HEK293 (cell line): ENCODE measurements around the gene ACSBG1.

Experiments
- CTCF ChIA-PET: fragments of 350-600 bp; formaldehyde crosslinking; extraction: SDS; loops from one replicate; lab custom pipeline; 2021; ENCODE audit warnings: antibody characterized with exemption; lab: Yijun Ruan, JAX
- POLR2A ChIA-PET: fragments of 300-600 bp; formaldehyde crosslinking; extraction: SDS; loops from one replicate; lab custom pipeline; 2020; ENCODE audit warnings: antibody characterized with exemption, inconsistent platforms; lab: Yijun Ruan, JAX
- H3K27ac ChIP-seq: fragments of 200-500 bp; sonication (Bioruptor generic); 2 replicates; pipeline ENCODE4 v1.5.1; 2014; ENCODE audit warnings: low read depth, low read length, control low read depth, inconsistent platforms; ENCODE audit errors: extremely low read depth
- H3K36me3 ChIP-seq, 2 experiments: fragments of 200-500 bp in 1 of 2; sonication (Bioruptor generic) in 1 of 2; 1 replicate in 1 of 2; 2 replicates in 1 of 2; pipeline ENCODE4 v1.5.1; 2014 to 2017; ENCODE audit warnings: inconsistent platforms in 2 of 2, low read length in 2 of 2; ENCODE audit not compliant: control insufficient read depth in 2 of 2, insufficient read depth in 1 of 2
- H3K4me1 ChIP-seq: fragments of 200-500 bp; sonication (Bioruptor generic); 2 replicates; pipeline ENCODE4 v1.5.1; 2014; ENCODE audit warnings: mild to moderate bottlenecking, low read length, inconsistent platforms; ENCODE audit not compliant: control insufficient read depth, insufficient read depth
- H3K4me3 ChIP-seq: 2 replicates; pipeline ENCODE4 v1.5.1; 2011; ENCODE audit warnings: low read depth, mild to moderate bottlenecking, control low read depth, low read length, moderate library complexity
- H3K9me3 ChIP-seq: fragments of 200-500 bp; sonication (Bioruptor generic); 2 replicates; pipeline ENCODE4 v1.5.1; 2014; ENCODE audit warnings: low read depth, low read length, inconsistent platforms; ENCODE audit not compliant: control insufficient read depth, insufficient read depth
- CTCF ChIP-seq: fragments of 450-650 bp; formaldehyde crosslinking; IDR thresholded peaks from 2 replicates; pipeline ENCODE4 v1.5.1; 2016; ENCODE audit warnings: missing biosample characterization, missing genetic modification characterization
- INSM2 ChIP-seq: fragments of 450-650 bp; formaldehyde crosslinking; IDR thresholded peaks from 2 replicates; pipeline ENCODE4 v1.5.1; 2016; ENCODE audit warnings: missing biosample characterization, missing genetic modification characterization
- PRDM10 ChIP-seq: fragments of 450-650 bp; formaldehyde crosslinking; IDR thresholded peaks from 2 replicates; pipeline ENCODE4 v1.5.1; 2016; ENCODE audit warnings: missing biosample characterization, missing genetic modification characterization
- ZBTB20 ChIP-seq: fragments of 450-650 bp; formaldehyde crosslinking; IDR thresholded peaks from 2 replicates; pipeline ENCODE4 v1.5.1; 2016; ENCODE audit warnings: missing biosample characterization, missing genetic modification characterization
- ZBTB48 ChIP-seq: fragments of 450-650 bp; formaldehyde crosslinking; IDR thresholded peaks from 2 replicates; pipeline ENCODE4 v1.5.1; 2016; ENCODE audit warnings: missing biosample characterization, missing genetic modification characterization
- ZBTB7A ChIP-seq: fragments of 450-650 bp; formaldehyde crosslinking; IDR thresholded peaks from 2 replicates; pipeline ENCODE4 v1.5.1; 2016; ENCODE audit warnings: low read depth, missing biosample characterization, missing genetic modification characterization
- ZFP41 ChIP-seq: fragments of 450-650 bp; formaldehyde crosslinking; IDR thresholded peaks from 2 replicates; pipeline ENCODE4 v1.5.1; 2016; ENCODE audit warnings: missing biosample characterization, missing genetic modification characterization, borderline replicate concordance
- ZFP69B ChIP-seq: fragments of 450-650 bp; formaldehyde crosslinking; IDR thresholded peaks from 2 replicates; pipeline ENCODE4 v1.5.1; 2016; ENCODE audit warnings: missing biosample characterization, missing genetic modification characterization
- ZNF10 ChIP-seq: fragments of 450-650 bp; formaldehyde crosslinking; IDR thresholded peaks from 2 replicates; pipeline ENCODE4 v1.5.1; 2017; ENCODE audit warnings: missing biosample characterization, missing genetic modification characterization
- ZNF175 ChIP-seq: fragments of 450-650 bp; formaldehyde crosslinking; IDR thresholded peaks from 2 replicates; pipeline ENCODE4 v1.5.1; 2016; ENCODE audit warnings: missing biosample characterization, missing genetic modification characterization
- ZNF2 ChIP-seq: fragments of 450-650 bp; formaldehyde crosslinking; IDR thresholded peaks from 2 replicates; pipeline ENCODE4 v1.5.1; 2016; ENCODE audit warnings: missing biosample characterization, missing genetic modification characterization
- ZNF239 ChIP-seq: fragments of 450-650 bp; formaldehyde crosslinking; IDR thresholded peaks from 2 replicates; pipeline ENCODE4 v1.5.1; 2016; ENCODE audit warnings: missing biosample characterization, missing genetic modification characterization
- ZNF394 ChIP-seq: fragments of 450-650 bp; formaldehyde crosslinking; IDR thresholded peaks from 2 replicates; pipeline ENCODE4 v1.5.1; 2016; ENCODE audit warnings: missing biosample characterization, missing genetic modification characterization, mild to moderate bottlenecking, moderate library complexity, borderline replicate concordance
- ZNF398 ChIP-seq: fragments of 450-650 bp; formaldehyde crosslinking; IDR thresholded peaks from 2 replicates; pipeline ENCODE4 v1.5.1; 2017; ENCODE audit warnings: missing biosample characterization, missing genetic modification characterization
- ZNF433 ChIP-seq: fragments of 450-650 bp; formaldehyde crosslinking; IDR thresholded peaks from 2 replicates; pipeline ENCODE4 v1.5.1; 2016; ENCODE audit warnings: missing biosample characterization, missing genetic modification characterization, low read depth
- ZNF514 ChIP-seq: fragments of 450-650 bp; formaldehyde crosslinking; IDR thresholded peaks from 2 replicates; pipeline ENCODE4 v1.5.1; 2016; ENCODE audit warnings: missing biosample characterization, missing genetic modification characterization
- ZNF529 ChIP-seq: fragments of 450-650 bp; formaldehyde crosslinking; IDR thresholded peaks from 2 replicates; pipeline ENCODE4 v1.5.1; 2017; ENCODE audit warnings: missing genetic modification characterization, missing biosample characterization; ENCODE audit not compliant: insufficient replicate concordance
- ZNF654 ChIP-seq: fragments of 450-650 bp; formaldehyde crosslinking; IDR thresholded peaks from 2 replicates; pipeline ENCODE4 v1.5.1; 2016; ENCODE audit warnings: low read depth, missing biosample characterization, missing genetic modification characterization
- ZNF677 ChIP-seq: fragments of 450-650 bp; IDR thresholded peaks from 2 replicates; pipeline ENCODE4 v1.5.0; 2018; ENCODE audit warnings: missing biosample characterization, mild to moderate bottlenecking, missing genetic modification characterization, moderate library complexity
- ZNF837 ChIP-seq: fragments of 450-650 bp; formaldehyde crosslinking; IDR thresholded peaks from 2 replicates; pipeline ENCODE4 v1.5.1; 2016; ENCODE audit warnings: missing biosample characterization, missing genetic modification characterization
- ZNF843 ChIP-seq: fragments of 450-650 bp; formaldehyde crosslinking; IDR thresholded peaks from 2 replicates; pipeline ENCODE4 v1.5.1; 2016; ENCODE audit warnings: missing biosample characterization, missing genetic modification characterization

The ACSBG1 gene

GRCh38 chr15:78177447-78177873 lies 56.9 kb downstream of the ACSBG1 start (continued):
- TF ChIP-seq ZBTB20 (tag by site-specific recombination) (no peak), PRDM10 (tag by site-specific recombination) (peak; percentile 53; the same call in 1 of the 2 replicates), ZBTB48 (tag by site-specific recombination) (peak; percentile 67; the same call in 1 of the 2 replicates), ZNF654 (tag by site-specific recombination) (peak; percentile 53), CTCF (tag by site-specific recombination) (peak; percentile 71), ZNF394 (tag by site-specific recombination) (no peak), INSM2 (no peak), ZNF2 (tag by site-specific recombination) (peak; percentile 64), ZNF514 (no peak), ZNF10 (tag by site-specific recombination) (no peak), ZNF843 (tag by site-specific recombination) (no peak), ZFP69B (tag by site-specific recombination) (peak; percentile 70; the same call in 1 of the 2 replicates), ZNF837 (tag by site-specific recombination) (no peak)
- TF ChIP-seq, all 188 proteins: peak for 12

GRCh38 chr15:78175330-78175729 lies 59.0 kb downstream of the ACSBG1 start:
- H3K9me3 ChIP-seq = no peaks in the 10 kb centered on the region
- H3K27ac ChIP-seq = no peak overlapping the region
- ChIA-PET POLR2A (no interaction called here), CTCF (interaction anchor here (0.6 to 10.0 kb wide), 9 partner anchors 21 to 209 kb away, joined by 3 to 234 read pairs (median 12); partner anchors contain the start of gene CIB2)
- no peak for TF ChIP-seq ZNF398 (tag by site-specific recombination)
- TF ChIP-seq ZFP41 (tag by site-specific recombination) = no peak
- no peak for TF ChIP-seq ZNF433 (tag by site-specific recombination)
- no peak for TF ChIP-seq ZNF529 (tag by site-specific recombination)
- TF ChIP-seq ZBTB7A (tag by site-specific recombination) = no peak
- no peak for TF ChIP-seq ZNF175 (tag by site-specific recombination)
- no peak for TF ChIP-seq ZNF239 (tag by site-specific recombination)
- TF ChIP-seq ZNF677 (tag by site-specific recombination) = no peak
- no peak overlapping the region for H3K4me3 ChIP-seq
- peaks cover 0 to 25% of the 10 kb centered on the region in 2 experiments; a peak in 1 of 3 replicates for H3K36me3 ChIP-seq
- no peaks in the 10 kb centered on the region for H3K4me1 ChIP-seq
